ENCODE measurements around the gene GREB1.
A peak's percentile ranks its signal among the peaks of the same experiment; 100 is the strongest.

The GREB1 gene

DNA sequence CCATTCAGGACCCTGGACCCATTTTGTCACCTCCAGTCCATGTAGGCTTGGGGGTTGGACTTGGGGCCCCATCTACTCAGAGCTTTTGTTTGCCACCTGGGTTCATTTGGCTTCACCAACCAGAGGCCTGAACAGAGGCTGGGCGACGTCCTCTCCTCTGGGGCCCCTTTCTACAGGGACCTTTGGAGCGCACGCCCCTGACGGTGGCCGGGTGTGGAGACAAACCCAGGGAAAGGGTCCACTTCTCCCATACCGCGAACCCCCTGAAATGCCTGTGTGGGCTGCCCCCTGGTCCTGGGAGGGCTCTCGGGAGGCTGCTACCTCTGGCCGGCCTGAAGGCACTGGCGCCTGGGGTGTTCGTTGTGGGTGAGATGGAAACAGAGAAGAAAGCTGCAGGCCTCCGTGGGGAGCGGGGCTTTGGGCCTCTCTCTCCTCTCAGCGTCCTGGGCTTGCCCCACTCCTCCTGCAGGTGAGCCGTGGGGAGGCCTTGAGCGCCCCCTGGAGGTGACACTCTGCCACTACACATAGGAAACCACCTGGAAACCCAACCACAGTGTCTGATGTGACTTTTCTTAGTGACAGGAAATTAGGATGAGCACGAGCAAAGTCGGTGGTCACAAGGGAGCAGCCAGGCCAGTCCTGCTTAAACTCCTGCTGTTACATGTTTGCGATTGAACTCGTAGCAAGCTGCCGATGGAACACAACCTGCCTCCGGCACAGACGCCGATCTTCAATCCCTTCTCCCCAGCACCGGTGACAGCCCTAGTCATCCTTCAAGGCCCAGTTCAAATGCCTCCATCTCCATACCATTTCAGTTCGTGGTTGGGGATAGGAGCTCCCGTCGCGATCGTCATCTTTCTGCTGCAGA, 148.1 kb downstream of the GREB1 start:
- peak; percentile 83 for DNase-seq (ENCODE audit: low spot score)

- no peak for DNase-seq (ENCODE audit: low spot score)
These were observed 148.7 kb downstream of the GREB1 start for GRCh38 chr2:11682590-11682915.

DNA sequence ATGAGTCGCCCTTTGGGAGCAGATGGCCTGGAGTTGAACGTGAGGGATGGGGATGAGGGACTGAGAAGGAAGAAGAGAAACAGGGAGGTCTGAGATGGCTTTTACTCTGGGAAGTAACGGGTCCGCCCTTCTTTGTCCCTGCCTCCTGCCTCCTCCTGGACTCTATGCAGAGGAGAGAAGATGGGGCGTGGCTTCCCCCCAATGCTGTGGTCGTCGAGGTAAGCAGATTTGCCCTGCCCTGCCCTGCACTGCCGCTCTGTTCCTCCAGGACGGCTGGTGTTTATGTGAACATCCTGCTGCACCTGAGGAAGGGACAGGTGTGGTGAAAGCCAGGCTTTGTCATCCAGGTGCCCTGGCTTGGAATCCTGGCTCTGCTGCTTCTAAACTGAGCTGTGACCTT, 149.6 kb downstream of the GREB1 start:
- DNase-seq (ENCODE audit: low spot score), result no peak

GRCh38 chr2:11683966-11684365, 150.1 kb downstream of the GREB1 start:
- no peak for DNase-seq (ENCODE audit: low spot score)

DNA sequence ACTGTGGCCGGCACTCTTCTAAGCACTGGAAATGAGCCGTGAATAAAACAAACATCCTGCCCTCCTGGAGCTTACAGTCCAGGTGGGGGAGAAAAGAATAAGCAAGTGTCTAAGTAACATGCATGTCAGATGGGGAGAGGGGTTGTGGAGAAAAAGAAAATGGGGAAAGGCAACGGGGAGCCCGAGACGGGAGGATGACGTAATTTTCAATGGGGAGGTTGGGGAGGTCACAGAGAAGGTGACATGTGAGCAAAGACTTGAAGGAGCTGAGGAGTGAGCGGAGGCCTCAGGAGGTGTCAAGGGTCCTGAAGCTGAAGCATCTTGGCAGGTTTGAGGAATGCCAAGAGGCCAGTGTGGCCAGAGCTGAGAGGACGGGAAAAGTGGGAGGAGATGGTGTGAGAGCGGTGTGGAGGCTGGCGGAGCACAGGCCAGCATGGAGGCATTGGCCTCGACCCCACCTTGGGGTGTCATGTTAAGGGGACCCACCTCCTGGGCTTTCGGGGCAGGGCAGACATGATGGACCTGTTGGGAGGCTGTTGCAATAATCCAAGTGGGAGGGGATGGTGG, 151.1 kb downstream of the GREB1 start:
- DNase-seq (ENCODE audit: low spot score), result no peak

- DNase-seq (ENCODE audit: low spot score), result no peak
These were observed 152.1 kb downstream of the GREB1 start for GRCh38 chr2:11685906-11686470.

DNA sequence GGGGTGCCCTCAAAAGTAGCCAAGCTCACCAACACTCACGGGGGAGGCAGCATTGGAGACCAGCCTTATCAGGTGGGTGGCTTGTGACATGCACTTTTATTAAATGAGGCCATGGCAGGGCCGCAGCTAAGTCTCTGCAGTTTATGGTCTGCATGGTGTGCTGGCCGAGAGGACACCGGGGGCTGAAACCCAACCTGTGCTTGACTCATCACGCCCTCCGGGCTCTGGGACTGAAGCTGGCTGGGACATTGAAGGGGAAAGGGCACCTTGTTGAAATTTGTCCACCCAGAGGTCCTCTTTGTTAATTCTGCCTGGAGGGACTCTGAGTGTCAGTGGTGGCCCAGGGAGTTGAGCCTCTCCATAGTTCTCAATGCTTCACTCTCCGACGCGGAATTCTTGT, 153.9 kb downstream of the GREB1 start:
- DNase-seq (ENCODE audit: low spot score), result no peak

GRCh38 chr2:11688222-11689069, 154.6 kb downstream of the GREB1 start:
- peak; percentile 88 for DNase-seq (ENCODE audit: low spot score)

- DNase-seq (ENCODE audit: low spot score), result no peak
These were observed 157.3 kb downstream of the GREB1 start for GRCh38 chr2:11691076-11691660.
